PC-9 (cell line): Measurements from ENCODE around the gene DNTTIP2.

Source experiments
- EZH2 ChIP-seq: fragments of 200-600 bp; sonication (generic); IDR thresholded peaks from 2 replicates; pipeline ENCODE4 v1.8.0; 2017; ENCODE audit warnings: antibody characterized with exemption, low read depth
- TF ChIP-seq, protein P1 (sequence below): fragments of 200-600 bp; sonication (generic); conservative IDR thresholded peaks from 2 replicates; pipeline ENCODE4 v1.6.1; 2017; ENCODE audit warnings: mixed run types, antibody characterized with exemption, mild to moderate bottlenecking, moderate library complexity

DNA sequence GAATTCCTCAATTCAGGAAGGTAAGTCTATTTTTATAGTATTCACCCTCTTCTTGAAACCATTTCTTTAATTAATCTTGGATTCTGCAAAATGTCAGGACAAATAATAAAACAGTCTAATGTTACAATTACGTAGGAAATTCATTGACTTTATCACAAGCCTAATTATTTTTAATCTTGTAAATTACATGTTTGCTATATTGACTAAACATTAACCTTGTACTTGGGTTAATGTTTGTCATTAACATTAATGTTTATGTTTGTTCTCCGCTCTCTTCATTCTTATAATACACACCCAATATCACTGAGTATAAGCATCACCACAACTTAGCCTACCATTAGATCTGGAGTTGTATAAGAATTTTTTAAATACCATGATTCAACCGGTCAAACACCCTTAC lies 27.5 kb upstream of the DNTTIP2 start:
- TF ChIP-seq, protein P1, sequence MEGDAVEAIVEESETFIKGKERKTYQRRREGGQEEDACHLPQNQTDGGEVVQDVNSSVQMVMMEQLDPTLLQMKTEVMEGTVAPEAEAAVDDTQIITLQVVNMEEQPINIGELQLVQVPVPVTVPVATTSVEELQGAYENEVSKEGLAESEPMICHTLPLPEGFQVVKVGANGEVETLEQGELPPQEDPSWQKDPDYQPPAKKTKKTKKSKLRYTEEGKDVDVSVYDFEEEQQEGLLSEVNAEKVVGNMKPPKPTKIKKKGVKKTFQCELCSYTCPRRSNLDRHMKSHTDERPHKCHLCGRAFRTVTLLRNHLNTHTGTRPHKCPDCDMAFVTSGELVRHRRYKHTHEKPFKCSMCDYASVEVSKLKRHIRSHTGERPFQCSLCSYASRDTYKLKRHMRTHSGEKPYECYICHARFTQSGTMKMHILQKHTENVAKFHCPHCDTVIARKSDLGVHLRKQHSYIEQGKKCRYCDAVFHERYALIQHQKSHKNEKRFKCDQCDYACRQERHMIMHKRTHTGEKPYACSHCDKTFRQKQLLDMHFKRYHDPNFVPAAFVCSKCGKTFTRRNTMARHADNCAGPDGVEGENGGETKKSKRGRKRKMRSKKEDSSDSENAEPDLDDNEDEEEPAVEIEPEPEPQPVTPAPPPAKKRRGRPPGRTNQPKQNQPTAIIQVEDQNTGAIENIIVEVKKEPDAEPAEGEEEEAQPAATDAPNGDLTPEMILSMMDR, result no peak
- TF ChIP-seq EZH2, result no peak
